Osteocyte (in vitro differentiated cells): ENCODE results near the gene SUPT4H1. TPM values are rescaled to one million over a fixed set of nuclear protein-coding genes. Genes with fewer than 3 reads are reported as not detected.

ENCODE experiments used
- DNase-seq: peaks from one replicate; pipeline ENCODE4 v3.0.0; 2021; ENCODE audit warnings: mixed read lengths; ENCODE audit not compliant: unreplicated experiment; ENCODE audit errors: extremely low spot score
- H3K27ac Mint-ChIP-seq: one replicate; pipeline ENCODE4 v1.8.0; 2021; ENCODE audit warnings: mild to moderate bottlenecking, mixed read lengths; ENCODE audit not compliant: unreplicated experiment
- H3K27me3 Mint-ChIP-seq: one replicate; pipeline ENCODE4 v1.8.0; 2021; ENCODE audit warnings: mixed read lengths; ENCODE audit not compliant: unreplicated experiment
- H3K36me3 Mint-ChIP-seq: one replicate; pipeline ENCODE4 v1.8.0; 2021; ENCODE audit warnings: mixed read lengths; ENCODE audit not compliant: unreplicated experiment
- H3K4me1 Mint-ChIP-seq: one replicate; pipeline ENCODE4 v1.8.0; 2021; ENCODE audit warnings: mixed read lengths; ENCODE audit not compliant: unreplicated experiment
- H3K4me3 Mint-ChIP-seq: one replicate; pipeline ENCODE4 v1.8.0; 2021; ENCODE audit warnings: mild to moderate bottlenecking, moderate library complexity, mixed read lengths; ENCODE audit not compliant: unreplicated experiment
- H3K9me3 Mint-ChIP-seq: one replicate; pipeline ENCODE4 v1.8.0; 2021; ENCODE audit warnings: mixed read lengths; ENCODE audit not compliant: unreplicated experiment
- total RNA-seq: library from RNA; stranded (reverse); gene quantifications from 2 replicates; pipeline ENCODE4 v1.2.1, GENCODE V29; 2021
- TF ChIP-seq, protein P1 (sequence below): fragments of 200-600 bp; sonication (generic); IDR thresholded peaks from 2 replicates; pipeline ENCODE4 v1.5.0; 2021; ENCODE audit warnings: antibody characterized with exemption, mild to moderate bottlenecking, moderate library complexity

The SUPT4H1 gene
- total RNA-seq, 1 donor from 2014 or later = 77.0 TPM

DNA sequence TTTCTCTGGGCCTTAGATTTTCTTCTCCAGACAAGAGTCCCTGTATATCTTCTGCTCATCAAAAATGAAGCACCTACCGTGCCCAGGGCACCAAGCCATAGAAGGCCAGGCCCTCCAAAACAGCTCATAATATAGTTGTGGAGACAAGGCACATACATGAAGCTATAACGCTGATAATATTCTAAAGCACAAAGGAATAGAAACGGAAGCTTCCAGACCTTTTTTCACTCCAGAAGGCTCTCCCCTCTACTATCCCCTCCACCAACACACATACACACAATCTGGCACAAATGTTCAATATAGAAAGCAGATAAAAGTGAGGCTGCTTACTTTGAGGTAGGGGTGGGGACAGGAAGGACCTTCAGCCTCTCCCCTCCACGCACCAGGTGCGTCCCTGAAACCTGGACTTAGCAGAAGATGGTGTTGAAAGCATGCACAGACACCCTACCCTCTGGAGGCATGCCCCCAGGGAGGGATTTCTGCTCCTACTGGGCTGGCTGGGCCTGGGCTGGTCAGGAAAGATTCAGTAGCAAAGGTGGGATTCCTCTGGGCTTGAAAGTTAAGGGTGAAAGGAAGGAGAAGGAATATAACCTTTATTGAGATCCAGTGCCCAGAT, 14.1 kb upstream of the SUPT4H1 start:
- H3K9me3 Mint-ChIP-seq = no peaks in the 10 kb centered on the region
- H3K27me3 Mint-ChIP-seq = peaks cover 14% of the 10 kb centered on the region
- no peak overlapping the region for H3K27ac Mint-ChIP-seq
- no peaks in the 10 kb centered on the region for H3K36me3 Mint-ChIP-seq
- no peak for DNase-seq
- TF ChIP-seq, protein P1, sequence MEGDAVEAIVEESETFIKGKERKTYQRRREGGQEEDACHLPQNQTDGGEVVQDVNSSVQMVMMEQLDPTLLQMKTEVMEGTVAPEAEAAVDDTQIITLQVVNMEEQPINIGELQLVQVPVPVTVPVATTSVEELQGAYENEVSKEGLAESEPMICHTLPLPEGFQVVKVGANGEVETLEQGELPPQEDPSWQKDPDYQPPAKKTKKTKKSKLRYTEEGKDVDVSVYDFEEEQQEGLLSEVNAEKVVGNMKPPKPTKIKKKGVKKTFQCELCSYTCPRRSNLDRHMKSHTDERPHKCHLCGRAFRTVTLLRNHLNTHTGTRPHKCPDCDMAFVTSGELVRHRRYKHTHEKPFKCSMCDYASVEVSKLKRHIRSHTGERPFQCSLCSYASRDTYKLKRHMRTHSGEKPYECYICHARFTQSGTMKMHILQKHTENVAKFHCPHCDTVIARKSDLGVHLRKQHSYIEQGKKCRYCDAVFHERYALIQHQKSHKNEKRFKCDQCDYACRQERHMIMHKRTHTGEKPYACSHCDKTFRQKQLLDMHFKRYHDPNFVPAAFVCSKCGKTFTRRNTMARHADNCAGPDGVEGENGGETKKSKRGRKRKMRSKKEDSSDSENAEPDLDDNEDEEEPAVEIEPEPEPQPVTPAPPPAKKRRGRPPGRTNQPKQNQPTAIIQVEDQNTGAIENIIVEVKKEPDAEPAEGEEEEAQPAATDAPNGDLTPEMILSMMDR = no peak
- H3K4me1 Mint-ChIP-seq = no peaks in the 10 kb centered on the region
- H3K4me3 Mint-ChIP-seq = no peak overlapping the region

DNA sequence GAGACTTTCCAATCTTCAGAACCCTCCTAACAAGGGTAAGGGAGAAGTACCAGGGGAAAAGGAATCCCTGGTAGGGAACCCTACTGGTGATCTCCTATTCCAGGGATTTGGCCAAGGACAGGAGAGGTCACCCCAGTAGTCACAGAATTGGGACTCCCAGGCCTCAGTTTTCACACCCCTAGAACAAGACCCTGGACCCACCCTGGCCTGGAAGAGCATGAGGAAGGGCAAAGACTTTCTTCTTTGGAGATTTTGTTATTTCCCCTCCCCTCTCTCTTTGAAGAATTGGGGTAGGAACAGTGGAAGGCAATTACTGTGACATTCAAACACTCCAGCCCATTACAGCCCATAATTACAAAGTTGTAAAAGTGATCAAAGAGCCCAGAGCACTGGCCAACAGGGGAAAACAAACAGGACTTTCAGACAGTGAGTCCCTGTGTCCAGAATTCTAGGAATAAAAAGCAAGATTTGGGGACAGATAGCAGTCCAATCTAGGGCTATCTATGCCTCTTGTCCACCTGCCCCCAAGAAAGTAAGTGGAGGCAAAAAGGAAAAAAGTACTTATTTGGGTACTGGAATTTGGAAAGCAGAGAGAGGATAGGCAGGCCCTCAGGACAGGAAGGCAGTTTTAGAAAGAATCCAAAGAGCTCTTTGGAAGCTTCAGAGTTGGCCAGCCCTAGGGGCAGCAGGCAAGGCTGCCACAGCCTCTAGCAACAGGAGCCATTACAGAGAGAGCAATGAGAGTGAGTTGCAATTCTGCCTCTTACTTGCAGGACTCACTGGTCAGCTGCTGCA, 13.4 kb upstream of the SUPT4H1 start:
- Mint-ChIP-seq H3K4me1 (no peaks in the 10 kb centered on the region), H3K4me3 (no peak overlapping the region), H3K9me3 (no peaks in the 10 kb centered on the region), H3K27me3 (peaks cover 14% of the 10 kb centered on the region), H3K27ac (no peak overlapping the region), H3K36me3 (no peaks in the 10 kb centered on the region)
- TF ChIP-seq, protein P1 = no peak
- no peak for DNase-seq

DNA sequence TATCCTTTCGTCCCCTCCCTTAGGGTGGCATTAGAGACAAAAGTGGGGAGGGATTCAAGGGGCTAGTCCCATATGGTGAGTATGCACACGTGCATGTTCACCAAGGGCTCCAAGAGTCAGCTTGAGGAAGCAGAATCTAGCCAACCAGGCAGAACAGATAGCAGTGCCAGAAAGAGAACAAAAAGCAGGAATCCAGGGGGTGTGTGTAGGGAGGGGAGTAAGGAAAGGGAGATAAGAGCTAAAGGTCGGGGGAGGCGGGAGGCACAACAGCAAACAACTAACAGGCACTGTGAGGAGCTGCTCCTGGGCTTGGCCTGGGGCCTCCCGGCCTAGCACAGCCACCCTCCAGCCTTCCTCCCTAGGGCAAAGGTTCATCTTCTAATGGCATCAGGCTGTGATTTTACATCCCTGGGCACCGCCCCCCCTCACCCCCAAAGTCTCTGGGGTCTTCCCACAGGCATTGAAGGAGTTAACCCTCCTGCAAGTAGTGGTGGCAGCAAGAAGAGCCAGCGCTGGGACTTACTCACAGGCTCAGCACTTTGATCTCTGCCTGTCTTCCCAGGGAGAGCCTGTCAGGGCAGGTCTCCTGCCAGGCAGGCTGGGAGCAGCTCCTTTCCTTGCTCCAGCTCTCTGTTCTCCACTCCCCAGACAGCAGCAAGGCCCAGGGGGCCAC, 12.4 kb upstream of the SUPT4H1 start:
- TF ChIP-seq, protein P1 = no peak
- Mint-ChIP-seq H3K27ac (no peak overlapping the region), H3K9me3 (no peaks in the 10 kb centered on the region), H3K36me3 (no peaks in the 10 kb centered on the region), H3K4me1 (no peaks in the 10 kb centered on the region), H3K4me3 (no peak overlapping the region), H3K27me3 (peaks cover 11% of the 10 kb centered on the region)
- no peak for DNase-seq

DNA sequence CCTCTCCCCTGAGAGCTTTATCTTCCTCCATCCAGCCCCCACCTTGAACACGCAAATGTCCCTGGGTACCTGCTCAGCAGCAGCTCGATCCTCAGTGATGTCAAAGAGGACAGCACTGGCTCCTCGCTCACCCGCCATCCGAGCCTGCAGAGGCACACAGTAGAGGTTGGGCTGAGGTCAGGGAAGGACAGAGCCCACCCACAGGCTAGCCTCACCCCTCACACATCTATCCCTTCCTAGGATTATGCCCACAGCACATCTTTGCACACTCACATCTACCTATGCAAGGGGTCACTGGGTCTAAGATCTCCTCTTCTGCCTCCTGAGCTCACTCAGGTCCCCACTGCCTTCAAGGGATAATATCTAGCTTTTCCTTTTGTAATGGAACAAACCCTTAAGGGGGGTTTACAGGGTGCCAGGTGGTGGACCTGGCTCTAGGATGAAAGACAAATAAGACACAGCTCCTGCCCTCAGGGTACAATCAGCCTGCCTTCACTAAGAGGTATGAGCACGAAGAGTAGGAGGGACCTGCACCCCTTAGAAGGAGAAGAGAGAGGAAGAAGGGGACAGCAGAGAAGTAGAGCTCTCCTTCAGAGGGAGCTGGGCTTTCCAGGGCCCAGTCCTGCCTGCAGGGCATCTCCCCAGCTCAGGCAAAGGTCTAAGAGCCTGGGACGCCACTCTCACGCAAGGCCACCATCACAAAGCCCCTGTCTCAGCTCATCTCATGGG, 11.6 kb upstream of the SUPT4H1 start:
- H3K4me3 Mint-ChIP-seq = no peak overlapping the region

More for the DNA sequence above, 11.6 kb upstream of the SUPT4H1 start:
- Mint-ChIP-seq H3K4me1 (no peaks in the 10 kb centered on the region), H3K9me3 (no peaks in the 10 kb centered on the region), H3K27me3 (peaks cover 10% of the 10 kb centered on the region), H3K27ac (no peak overlapping the region), H3K36me3 (no peaks in the 10 kb centered on the region)
- TF ChIP-seq, protein P1 = no peak
- no peak for DNase-seq
